ENCODE data around the gene ABCF1.

GRCh38 chr6:30573113-30573512 is 1.9 kb downstream of the ABCF1 start:
- TF ChIP-seq POLR2A (IDR thresholded peaks at IDR 0.05) (no peak), CTCF (IDR thresholded peaks at IDR 0.05) (no peak)
